HG02759 (cell line): Measurements from ENCODE around the gene COTL1.

Experiments used
- ATAC-seq: cut with Tn5 transposase; IDR thresholded peaks from one replicate; pipeline ENCODE4 v1.9.1; 2021; ENCODE audit warnings: mild to moderate bottlenecking, moderate library complexity; ENCODE audit not compliant: unreplicated experiment

The COTL1 gene, protein sequence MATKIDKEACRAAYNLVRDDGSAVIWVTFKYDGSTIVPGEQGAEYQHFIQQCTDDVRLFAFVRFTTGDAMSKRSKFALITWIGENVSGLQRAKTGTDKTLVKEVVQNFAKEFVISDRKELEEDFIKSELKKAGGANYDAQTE

DNA sequence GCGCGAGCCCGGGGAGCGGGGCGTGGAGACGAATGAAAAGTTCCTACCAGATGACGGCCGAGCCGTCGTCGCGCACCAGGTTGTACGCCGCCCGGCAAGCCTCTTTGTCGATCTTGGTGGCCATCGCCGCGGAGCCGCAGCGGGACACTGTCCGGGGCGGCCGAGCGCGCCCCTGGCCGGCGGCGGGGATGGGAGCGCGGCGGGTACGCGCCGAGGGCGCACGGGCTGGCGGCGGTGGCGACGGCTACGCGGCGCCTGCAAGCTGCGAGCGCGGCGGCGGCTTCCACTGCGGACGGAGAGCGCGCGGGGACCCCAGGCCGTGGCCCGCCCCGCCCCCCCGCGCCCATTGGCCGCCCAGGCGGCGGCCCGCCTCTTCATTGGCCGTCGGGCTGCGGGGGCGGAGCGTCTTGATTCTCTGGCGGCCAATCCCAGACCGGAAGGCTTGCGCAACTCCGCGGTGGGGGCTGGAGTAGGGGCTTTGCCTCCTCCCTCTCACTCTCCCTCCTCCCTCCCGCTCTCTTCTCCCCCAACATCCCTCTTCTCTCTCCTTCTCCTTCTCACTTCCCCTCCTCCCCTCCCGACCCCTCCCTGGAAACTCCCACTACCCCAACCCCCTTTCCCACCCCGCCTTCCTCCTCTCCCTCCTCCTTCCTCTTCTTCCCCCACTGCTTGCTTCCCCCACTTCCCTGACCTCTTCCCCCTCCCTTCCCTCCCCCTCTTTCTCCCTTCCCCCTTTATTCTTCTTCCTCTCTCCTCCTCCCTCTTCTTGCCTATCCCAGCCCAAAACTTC is at the start of gene COTL1:
Gene COTL1 (minus strand): TSS at position 288 of the 790 bp plus-strand sequence. CDS start 164 bp downstream, at position 124.
- peak; percentile 88 for ATAC-seq

DNA sequence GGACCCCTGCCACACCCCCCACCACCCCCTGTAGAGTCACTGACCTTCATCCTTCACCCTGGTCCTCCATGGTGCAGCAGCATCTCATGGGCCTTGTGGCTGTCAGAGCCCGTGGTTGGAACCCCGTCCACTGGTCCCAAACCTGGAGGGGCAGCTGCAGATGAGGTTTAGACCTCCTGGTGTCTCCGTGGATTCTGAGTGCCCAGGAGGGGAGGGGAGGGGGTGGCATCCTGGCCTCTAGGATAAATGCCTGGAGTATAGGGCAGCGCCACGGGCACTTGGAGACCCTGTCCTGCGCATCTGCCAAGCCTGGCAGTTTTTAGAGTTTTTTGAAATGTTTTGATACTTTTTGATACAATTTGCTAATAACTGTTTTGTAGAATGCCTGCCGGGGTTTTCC is 48.0 kb upstream of the COTL1 start:
- no peak for ATAC-seq

DNA sequence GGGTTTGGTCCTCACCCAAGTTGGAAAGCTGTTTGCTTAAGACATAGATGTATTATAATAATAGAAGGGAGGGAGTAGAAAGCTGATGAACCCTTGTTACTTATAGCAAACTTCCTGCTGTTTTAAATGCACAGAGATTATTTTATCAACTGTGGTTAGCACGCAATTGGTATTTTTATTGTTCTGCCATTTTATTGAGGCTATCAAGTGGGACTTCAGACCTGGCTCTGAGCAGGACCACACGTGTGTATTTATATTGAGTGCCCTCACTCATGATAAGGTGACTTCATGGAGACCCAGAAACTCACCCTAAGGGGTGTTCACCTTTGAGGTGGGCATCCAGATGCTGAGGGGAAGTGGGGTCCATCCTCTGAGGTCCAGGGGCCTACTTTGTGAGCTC is 47.5 kb upstream of the COTL1 start:
- no peak for ATAC-seq

DNA sequence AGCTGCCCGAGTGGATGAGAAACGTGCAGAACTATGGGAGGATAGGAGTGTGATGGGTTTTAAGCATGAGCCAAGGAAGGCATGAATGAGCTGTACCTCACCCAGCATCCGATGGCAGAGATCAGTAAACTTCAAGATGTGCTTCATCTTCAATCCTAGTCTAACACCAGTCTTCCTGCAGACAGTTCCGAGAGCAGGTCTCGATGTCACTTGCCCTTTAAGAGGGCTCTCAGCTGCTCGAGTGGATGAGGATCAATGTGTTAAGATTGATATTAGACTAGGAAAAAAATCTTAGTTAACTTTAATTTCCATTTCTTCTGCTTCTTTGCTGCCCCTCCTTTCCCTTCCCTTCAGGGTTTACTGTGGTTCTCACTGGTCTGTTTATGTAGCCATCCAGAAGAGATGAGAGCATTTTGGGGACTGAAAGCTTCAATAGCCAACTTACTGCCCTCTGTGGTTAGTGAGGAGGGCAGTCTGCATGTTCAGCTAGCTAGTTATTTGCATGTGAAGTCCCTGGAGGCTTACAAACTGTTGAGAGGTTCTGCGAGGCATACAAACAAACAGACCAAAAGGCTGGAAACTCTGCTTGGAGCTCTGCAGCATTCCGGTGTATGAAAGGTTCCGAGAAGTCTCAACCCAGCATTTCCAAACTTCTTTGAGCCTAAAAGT is 45.7 kb upstream of the COTL1 start:
- peak; percentile 83 for ATAC-seq

DNA sequence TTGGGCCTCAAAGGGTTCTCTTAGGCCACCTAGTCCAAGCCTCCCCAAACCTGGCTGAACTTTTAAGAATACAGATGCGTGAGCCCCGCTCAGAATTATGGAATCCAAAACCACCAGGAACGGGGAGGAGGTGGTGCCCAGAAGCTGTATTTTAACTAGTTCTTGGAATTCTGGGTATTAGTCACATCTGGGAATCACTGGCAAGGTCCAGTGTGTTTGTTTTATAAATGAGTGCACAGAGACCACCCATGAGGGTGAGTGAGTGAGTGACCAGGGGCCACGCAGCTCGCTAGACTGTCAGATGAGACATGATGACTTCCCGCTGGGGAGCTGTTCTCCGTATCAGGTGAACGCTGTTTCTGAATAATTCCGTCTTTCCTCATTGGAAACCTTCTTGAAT is 44.6 kb upstream of the COTL1 start:
- ATAC-seq: no peak

DNA sequence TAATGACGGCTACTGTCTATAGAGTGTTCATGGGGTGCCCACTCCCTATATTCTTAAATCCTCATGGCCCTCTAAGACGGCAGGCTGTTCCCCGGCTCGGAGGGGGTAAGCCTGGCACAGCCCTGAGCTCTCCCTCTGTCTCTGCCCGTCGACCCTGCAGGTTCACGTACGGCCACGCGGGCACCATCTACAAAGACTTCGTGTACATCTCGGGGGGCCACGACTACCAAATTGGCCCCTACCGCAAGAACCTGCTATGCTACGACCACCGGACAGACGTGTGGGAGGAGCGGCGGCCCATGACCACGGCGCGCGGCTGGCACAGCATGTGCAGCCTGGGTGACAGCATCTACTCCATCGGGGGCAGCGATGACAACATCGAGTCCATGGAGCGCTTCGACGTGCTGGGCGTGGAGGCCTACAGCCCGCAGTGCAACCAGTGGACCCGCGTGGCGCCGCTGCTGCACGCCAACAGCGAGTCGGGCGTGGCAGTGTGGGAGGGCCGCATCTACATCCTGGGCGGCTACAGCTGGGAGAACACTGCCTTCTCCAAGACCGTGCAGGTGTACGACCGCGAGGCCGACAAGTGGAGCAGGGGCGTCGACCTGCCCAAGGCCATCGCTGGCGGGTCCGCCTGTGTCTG is 43.7 kb upstream of the COTL1 start:
- ATAC-seq: no peak

DNA sequence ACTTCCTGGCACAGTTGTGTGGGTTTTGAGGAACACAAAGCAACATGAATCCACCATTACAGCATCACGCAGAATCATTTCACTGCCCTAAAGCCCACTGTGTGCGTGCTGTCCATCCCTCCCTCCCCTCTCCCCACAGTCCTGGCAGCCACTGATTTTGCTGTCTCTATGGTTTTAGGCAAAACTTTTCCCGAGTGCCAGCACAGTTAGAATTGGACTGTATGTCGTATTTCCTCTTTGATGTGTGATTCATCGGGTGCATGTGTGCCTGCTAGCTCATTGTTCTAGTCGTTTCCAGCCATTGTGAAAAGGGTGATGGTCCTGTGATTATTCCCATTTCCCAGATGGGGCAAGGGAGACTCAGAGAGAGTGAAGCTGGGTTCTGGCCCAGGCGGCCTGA is 43.1 kb upstream of the COTL1 start:
- ATAC-seq: no peak

DNA sequence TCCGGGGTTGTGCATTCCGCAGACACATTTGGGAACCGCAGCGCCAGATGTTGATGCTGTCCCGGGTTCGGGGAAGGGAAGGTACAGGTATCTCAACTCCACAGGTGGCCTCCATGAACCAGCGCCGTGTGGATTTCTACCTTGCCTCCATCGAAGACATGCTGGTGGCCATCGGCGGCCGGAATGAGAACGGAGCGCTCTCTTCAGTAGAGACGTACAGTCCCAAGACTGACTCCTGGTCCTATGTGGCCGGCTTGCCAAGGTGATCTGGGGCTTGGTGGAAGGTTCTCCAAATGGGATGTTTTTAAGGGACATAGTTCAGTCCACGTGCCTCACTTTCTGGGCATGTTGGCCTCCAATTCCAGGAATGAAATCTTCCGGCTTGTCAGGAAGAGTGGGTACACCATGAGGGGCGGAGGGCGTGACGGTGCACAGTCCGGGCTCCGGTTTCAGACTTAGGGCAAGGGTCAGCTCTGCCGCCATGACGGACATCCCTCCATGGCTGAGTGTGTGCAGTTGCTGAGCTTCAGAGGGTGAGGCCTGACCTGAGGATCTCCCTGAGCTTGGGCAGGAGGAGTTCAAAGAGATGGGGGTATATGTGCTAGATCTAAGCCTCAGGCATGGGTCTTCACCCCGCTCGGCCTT is 41.9 kb upstream of the COTL1 start:
- ATAC-seq: no peak

DNA sequence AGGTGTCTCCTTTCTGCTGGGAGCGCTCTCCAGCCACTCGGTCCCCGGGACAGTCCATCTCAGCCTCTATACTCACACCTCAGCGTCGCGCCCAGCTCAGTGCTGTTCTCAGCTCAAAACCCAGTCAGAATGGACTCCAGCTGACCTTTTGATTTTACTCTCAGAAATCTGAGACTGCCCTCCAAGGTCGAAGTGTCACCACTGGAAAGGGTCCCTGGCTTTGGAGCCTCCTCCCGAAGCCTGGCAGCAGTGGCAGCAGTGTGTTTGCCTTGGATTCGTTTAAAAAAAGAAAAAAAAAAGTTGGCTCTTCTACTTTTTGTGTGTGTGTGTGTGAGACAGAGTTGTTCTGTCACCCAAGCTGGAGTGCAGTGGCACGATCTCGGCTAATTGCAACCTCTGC is 40.8 kb upstream of the COTL1 start:
- ATAC-seq: no peak

DNA sequence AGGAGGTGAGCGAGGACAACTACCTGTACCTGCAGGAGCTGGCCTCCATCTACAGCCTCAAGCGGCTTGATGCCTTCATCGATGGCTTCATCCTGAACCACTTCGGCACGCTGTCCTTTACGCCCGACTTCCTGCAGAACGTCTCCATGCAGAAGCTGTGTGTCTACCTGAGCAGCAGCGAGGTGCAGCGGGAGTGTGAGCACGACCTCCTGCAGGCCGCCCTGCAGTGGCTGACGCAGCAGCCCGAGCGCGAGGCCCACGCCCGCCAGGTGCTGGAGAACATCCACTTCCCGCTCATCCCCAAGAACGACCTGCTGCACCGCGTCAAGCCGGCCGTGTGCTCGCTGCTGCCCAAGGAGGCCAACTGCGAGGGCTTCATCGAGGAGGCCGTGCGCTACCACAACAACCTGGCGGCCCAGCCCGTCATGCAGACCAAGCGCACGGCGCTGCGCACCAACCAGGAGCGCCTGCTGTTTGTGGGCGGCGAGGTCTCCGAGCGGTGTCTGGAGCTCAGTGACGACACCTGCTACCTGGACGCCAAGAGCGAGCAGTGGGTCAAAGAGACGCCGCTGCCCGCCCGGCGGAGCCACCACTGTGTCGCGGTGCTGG is 39.5 kb upstream of the COTL1 start:
- ATAC-seq: no peak

DNA sequence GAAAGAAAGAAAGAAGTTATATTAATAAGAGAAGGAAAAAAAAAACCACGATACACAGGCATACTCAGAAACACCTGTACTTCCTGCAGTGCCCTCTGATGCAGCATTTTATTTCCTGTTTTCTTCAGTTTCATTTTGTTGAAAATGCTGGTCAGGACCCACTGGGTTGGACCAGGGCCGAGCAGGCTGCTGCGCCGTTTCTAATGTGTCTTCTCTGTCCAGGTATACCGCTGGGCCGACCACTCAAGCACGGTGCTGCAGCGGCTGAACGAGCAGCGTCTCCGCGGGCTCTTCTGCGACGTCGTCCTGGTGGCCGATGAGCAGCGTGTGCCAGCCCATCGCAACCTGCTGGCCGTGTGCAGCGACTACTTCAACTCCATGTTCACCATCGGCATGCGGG is 38.8 kb upstream of the COTL1 start:
- ATAC-seq: no peak

DNA sequence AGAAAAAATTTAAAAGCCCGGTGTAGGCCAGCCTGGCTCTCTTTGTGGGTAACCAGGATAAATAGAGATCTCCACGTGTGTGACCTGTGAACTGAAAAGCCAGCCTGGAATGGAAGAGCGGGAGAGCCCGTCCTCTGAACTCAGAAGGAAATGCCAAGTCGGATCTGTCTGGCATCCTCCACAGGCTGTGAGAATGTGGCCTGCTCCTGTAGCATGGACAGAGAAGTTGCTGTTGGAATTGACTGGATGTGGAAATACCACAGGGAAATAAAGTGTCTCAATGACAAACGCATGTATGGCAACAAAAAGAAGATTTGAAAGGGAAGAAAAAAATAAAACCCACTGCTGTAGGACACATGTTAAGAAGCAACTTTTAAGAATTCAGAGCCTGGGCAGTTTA is 37.1 kb upstream of the COTL1 start:
- ATAC-seq: no peak

DNA sequence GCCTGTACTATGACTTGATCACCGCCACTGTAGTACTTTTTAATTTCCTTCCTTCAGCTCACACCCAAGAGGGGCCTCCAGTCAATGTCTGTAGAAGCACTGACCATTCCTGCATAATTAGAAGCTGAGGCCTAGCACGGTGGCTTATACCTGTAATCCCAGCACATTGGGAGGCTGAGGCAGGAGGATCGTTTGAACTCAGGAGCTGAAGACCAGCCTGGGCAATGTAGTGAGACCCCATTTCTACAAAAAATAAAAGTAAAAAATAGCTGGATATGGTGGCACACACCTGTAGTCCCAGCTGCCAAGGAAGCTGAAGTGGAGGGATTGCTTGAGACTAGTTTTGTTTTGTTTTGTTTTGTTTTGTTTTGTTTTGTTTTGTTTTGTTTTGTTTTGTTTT is 36.4 kb upstream of the COTL1 start:
- no peak for ATAC-seq

DNA sequence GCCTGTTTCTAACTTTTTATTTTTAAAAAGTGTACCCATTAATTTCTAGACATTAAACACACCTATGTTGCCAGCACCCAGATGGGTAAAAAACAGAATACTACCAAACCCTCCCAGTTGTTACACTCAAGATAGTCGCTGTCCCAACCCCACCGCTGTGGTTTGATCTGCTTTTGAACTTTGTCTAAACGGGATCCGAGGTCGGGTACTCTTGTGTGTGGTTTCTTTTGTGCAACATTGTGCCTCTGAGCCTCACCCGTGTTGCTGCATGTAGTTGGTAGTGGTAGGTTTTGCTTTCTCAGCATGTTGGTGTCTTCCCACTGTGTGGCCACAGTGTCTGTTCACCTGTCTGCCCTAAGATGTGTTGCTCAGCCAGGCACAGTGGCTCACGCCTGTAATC is 34.7 kb upstream of the COTL1 start:
- ATAC-seq: no peak

DNA sequence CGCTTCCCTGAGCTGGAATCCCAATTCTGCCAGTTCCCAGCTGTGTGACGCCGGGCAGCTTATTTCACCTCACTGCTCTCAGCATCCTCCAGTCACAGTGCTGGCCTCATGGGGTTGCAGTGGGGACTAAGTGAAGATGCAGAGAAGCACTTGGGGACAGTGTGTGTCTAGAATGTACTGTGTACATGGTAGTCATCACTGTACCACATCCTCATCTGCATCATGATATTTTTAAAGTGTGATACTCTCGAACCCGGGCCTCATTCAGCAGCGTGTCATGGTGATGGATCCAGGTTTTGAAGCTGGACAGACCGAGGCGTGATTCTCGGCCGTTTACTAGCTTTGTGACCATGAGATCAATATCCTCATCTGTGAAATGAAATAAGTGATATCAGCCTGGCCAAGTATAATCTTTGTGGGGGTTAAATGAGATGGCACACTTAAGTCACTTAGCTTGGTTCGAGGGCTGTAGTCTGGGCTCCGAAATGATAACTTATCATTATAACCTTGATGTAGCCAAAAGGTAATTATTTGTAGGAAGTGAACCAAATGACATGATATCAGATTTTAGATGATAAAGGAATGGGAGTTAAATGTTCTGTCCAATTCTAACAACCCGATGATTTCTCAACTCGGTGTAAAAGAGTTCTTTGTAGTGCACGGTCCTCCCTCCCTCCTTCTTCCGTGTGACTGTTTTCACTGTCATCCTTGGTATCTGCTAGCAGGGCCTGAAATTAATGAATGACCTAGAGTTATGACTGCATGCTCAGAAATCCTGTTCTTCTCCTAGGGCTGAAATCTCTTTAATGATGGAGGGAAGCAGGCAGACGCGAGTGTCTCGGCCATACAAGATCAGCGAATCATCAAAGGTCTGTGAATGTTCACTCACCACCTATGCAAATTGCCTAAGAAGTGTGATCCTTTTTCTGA is 32.4 kb upstream of the COTL1 start:
- ATAC-seq: no peak

DNA sequence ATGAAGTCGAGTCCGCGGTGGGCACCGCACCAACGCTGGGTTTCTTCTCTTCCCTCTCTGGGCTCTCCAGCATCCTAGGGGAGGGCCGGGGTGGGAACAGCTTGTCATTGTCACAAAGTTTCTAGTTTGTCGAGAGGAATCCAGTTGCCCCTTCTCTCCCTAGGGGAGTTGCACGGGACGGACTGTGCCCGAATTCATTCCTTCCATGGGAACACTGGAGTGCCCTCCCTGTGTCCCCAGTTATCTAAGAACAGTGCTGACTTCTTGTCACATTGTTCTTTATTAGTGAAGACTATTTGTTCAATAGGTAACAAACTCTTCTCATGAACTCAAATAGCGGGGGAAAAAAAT is 31.6 kb upstream of the COTL1 start:
- ATAC-seq: no peak

DNA sequence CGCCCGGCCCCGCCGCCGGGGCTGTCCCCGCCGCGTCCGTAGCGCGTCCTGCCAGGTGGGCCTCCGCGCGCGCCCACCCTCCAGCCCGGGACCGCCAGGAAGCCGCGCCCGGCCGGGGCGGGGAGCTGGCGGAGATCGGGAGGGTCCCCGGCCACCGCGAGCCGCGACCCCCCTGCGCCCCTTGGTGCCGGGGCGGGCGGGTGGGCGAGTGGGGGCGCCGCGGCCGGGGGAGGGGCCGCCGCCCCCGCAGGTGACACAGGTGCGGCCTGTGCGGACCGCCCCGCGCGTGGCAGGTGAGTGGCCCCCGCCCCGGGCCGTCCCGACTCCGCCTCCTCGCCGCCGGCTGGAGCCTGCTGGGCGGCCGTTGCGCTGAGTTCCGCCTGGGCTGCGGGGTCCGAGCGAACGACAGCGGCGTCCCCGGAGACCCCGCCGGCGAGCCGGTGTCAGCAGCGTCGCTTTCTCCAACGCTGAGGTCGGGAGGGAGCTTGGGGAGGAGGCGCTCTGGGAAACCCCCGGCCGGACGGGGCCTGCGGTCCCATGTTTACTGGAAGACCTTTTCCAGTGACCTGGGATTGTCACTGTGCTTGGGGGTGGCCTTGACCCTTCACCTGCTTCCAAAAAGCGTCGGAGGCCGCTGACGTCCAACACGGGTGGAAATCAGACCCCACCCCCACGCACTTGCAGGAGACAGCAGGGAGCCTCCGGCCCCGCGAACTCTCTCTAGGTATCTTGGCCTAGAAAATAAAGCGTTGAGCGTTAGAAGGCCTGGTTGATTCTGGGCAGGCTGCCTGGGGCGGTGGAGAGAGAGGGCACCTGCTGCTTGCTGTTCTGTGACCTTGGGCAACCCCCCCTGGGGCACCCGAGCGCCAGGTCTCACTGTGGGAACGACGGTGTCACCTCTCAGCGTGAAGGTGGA is 31.0 kb upstream of the COTL1 start:
- peak; percentile 67 for ATAC-seq

DNA sequence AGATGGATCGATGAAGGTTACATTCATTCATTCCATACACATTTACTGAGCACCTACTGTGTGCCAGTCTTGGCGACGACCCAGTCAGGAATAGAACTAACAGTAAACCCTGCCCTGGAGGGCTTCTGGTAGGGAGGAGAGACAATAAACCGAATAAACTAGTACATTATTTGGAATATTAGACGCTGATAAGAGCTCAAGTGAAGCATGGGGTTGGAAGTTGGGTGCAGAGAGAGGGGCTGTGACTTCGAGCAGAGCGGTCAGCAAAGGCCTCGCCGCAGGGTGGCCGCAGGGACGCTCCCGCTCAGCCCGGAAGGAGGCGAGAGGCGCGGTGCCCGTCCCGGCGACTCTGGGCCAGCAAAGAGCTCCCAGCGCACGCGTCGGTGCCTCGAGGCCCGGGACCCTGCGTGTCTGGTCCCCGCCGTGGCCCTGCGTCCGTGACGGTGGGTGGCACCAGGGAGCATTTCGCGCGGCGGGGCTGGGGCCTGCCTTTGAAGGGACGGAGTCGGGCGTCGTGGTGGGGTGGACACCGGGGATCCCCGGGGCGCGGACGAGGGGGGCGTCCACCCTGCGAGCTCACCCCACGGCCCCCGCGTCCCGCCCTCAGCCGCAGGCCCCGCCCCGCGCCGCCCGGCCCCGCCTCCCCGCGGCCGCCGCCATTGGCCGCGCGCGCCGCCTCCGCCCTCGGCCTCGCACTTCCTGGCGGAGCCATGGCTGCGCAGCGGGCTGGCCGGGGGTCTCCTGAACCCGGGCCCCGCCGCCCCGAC is 30.1 kb upstream of the COTL1 start, which contains the start of gene KLHL36:
Gene KLHL36 (plus strand): TSS at position 684 of the 767 bp plus-strand sequence. CDS start 2,357 bp downstream, outside the sequence.
- ATAC-seq: peak; percentile 91
